Measurements from ENCODE around the gene FCSK. TPM values are rescaled to one million over a fixed set of nuclear protein-coding genes. Genes with fewer than 3 reads are reported as not detected.

Gene FCSK
- total RNA-seq, 1 experiment from 2014 or later = 25.5 TPM

GRCh38 chr16:70421473-70422311, 32.7 kb upstream of the FCSK start:
- H3K36me3 Mint-ChIP-seq (ENCODE audit: insufficient read depth, unreplicated experiment) = peaks cover 24% of the 10 kb centered on the region
- BruUV-seq (replicated peaks) = no TSS peak
- Histone ChIP-seq H3K4me1 (peaks cover 16% of the 10 kb centered on the region), H3K27me3 (replicated peaks; ENCODE audit: control insufficient read depth, insufficient read depth, low read length) (no peaks in the 10 kb centered on the region), H3K36me3 (ENCODE audit: control insufficient read depth, insufficient read depth, low read length) (0 out of 2 replicates have a peak, but pooled peaks cover 2% of the 10 kb centered on the region), H3K9me3 (no peaks in the 10 kb centered on the region), H3K4me3 (ENCODE audit: low read depth, low read length) (no peak overlapping the region)
- TF ChIP-seq CTCF (IDR thresholded peaks at IDR 0.05; ENCODE audit: insufficient read depth in 1 of 2, low read depth in 1 of 2, low read length in 1 of 2, severe bottlenecking in 1 of 2, unreplicated experiment in 1 of 2) = no peak
- ChIA-PET CTCF (interaction anchor here (0.6 kb wide), 1 partner anchor 109 kb away, joined by 5 read pairs; no protein-coding TSS in a partner anchor), POLR2A (interaction anchor here (0.5 kb wide), 1 partner anchor 40 kb away, joined by 5 read pairs; no protein-coding TSS in a partner anchor)
- H3K27ac Mint-ChIP-seq (ENCODE audit: unreplicated experiment) = no peak overlapping the region
- no peak for DNase-seq
- no peak overlapping the region for H3K4me3 Mint-ChIP-seq (ENCODE audit: unreplicated experiment)
- H3K27me3 Mint-ChIP-seq (ENCODE audit: insufficient read depth, unreplicated experiment) = no peaks in the 10 kb centered on the region
- H3K9me3 Mint-ChIP-seq (ENCODE audit: unreplicated experiment) = no peaks in the 10 kb centered on the region
- intact Hi-C loops (cut with micrococcal nuclease; ENCODE audit: unreplicated experiment) = no loop called here
- H3K4me1 Mint-ChIP-seq (ENCODE audit: low read depth, unreplicated experiment) = peaks cover 28% of the 10 kb centered on the region

- no peak overlapping the region for H3K4me3 ChIP-seq (ENCODE audit: low read depth, low read length)
- POLR2A ChIA-PET = interaction anchor here (0.5 kb wide), 1 partner anchor 98 kb away, joined by 4 read pairs; no protein-coding TSS in a partner anchor
These were observed 31.9 kb upstream of the FCSK start for GRCh38 chr16:70422543-70422942.

More at GRCh38 chr16:70422543-70422942, 31.9 kb upstream of the FCSK start:
- Histone ChIP-seq H3K4me1 (peaks cover 24% of the 10 kb centered on the region), H3K27me3 (replicated peaks; ENCODE audit: control insufficient read depth, insufficient read depth, low read length) (no peaks in the 10 kb centered on the region), H3K36me3 (ENCODE audit: control insufficient read depth, insufficient read depth, low read length) (0 out of 2 replicates have a peak, but pooled peaks cover 2% of the 10 kb centered on the region), H3K9me3 (no peaks in the 10 kb centered on the region)
- DNase-seq = no peak
- peaks cover 31% of the 10 kb centered on the region for H3K36me3 Mint-ChIP-seq (ENCODE audit: insufficient read depth, unreplicated experiment)
- H3K27ac Mint-ChIP-seq (ENCODE audit: unreplicated experiment) = peak overlapping the region; percentile 60
- CTCF ChIA-PET = no interaction called here
- H3K4me1 Mint-ChIP-seq (ENCODE audit: low read depth, unreplicated experiment) = peaks cover 32% of the 10 kb centered on the region
- TF ChIP-seq CTCF (IDR thresholded peaks at IDR 0.05; ENCODE audit: insufficient read depth in 1 of 2, low read depth in 1 of 2, low read length in 1 of 2, severe bottlenecking in 1 of 2, unreplicated experiment in 1 of 2) = no peak
- no peaks in the 10 kb centered on the region for H3K9me3 Mint-ChIP-seq (ENCODE audit: unreplicated experiment)
- no TSS peak for BruUV-seq (replicated peaks)
- intact Hi-C loops (cut with micrococcal nuclease; ENCODE audit: unreplicated experiment) = no loop called here
- no peaks in the 10 kb centered on the region for H3K27me3 Mint-ChIP-seq (ENCODE audit: insufficient read depth, unreplicated experiment)
- no peak overlapping the region for H3K4me3 Mint-ChIP-seq (ENCODE audit: unreplicated experiment)
